ENCODE measurements around the gene AGPS.
"Not testable (repeated sequence)": the region's sequence is repeated elsewhere in the genome, so short reads cannot be mapped to it uniquely, and the experiment has no call there.

Gene AGPS

GRCh38 chr2:177362499-177362898, 30.1 kb upstream of the AGPS start (continued):
- TF ChIP-seq REST (tag by site-specific recombination; IDR thresholded peaks at IDR 0.05) = no peak
- TF ChIP-seq ZNF544 (tag by site-specific recombination; IDR thresholded peaks at IDR 0.05) = no peak
- no peak for TF ChIP-seq ZNF658 (tag by site-specific recombination; IDR thresholded peaks at IDR 0.05)
- TF ChIP-seq ZNF449 (tag by site-specific recombination; IDR thresholded peaks at IDR 0.05) = no peak
- TF ChIP-seq ZNF37A (tag by site-specific recombination; IDR thresholded peaks at IDR 0.05) = no peak

GRCh38 chr2:177363332-177363731, 29.2 kb upstream of the AGPS start:
- POLR2A ChIA-PET = no interaction called here
- TF ChIP-seq ZNF610 (tag by site-specific recombination; IDR thresholded peaks at IDR 0.05; ENCODE audit: borderline replicate concordance) (no peak), ZFHX2 (tag by site-specific recombination; conservative IDR thresholded peaks at IDR 0.05) (peak; percentile 48), ZNF785 (tag by site-specific recombination; IDR thresholded peaks at IDR 0.05) (no peak), ZSCAN30 (tag by site-specific recombination; IDR thresholded peaks at IDR 0.05) (no peak), EGR2 (tag by site-specific recombination; IDR thresholded peaks at IDR 0.05; ENCODE audit: low read depth) (0 out of 2 replicates have a peak, but pooled peaks have one; percentile 17)
- CTCF ChIA-PET = no interaction called here
- Histone ChIP-seq H3K36me3 (ENCODE audit: control insufficient read depth in 2 of 2, insufficient read depth in 1 of 2, low read length in 2 of 2) (no peaks in the 10 kb centered on the region), H3K4me3 (ENCODE audit: low read depth, low read length) (no peak overlapping the region), H3K9me3 (ENCODE audit: control insufficient read depth, insufficient read depth, low read depth, low read length) (no peaks in the 10 kb centered on the region), H3K4me1 (ENCODE audit: control insufficient read depth, insufficient read depth, low read length) (no peaks in the 10 kb centered on the region), H3K27ac (ENCODE audit: extremely low read depth, low read depth, low read length) (no peak overlapping the region)

GRCh38 chr2:177365764-177366163, 26.8 kb upstream of the AGPS start:
- H3K4me3 ChIP-seq (ENCODE audit: low read depth, low read length); H3K4me1 ChIP-seq (ENCODE audit: control insufficient read depth, insufficient read depth, low read length); H3K27ac ChIP-seq (ENCODE audit: extremely low read depth, low read depth, low read length); H3K9me3 ChIP-seq (ENCODE audit: control insufficient read depth, insufficient read depth, low read depth, low read length); H3K36me3 ChIP-seq (ENCODE audit: control insufficient read depth in 2 of 2, insufficient read depth in 1 of 2, low read length in 2 of 2); POLR2A ChIA-PET: not testable (repeated sequence)
- CTCF ChIA-PET = interaction anchor here (0.9 to 1.2 kb wide), 2 partner anchors 30 to 50 kb away, joined by 3 to 5 read pairs; no protein-coding TSS in a partner anchor

GRCh38 chr2:177368023-177368422, 24.6 kb upstream of the AGPS start:
- POLR2A ChIA-PET; H3K4me1 ChIP-seq (ENCODE audit: control insufficient read depth, insufficient read depth, low read length); H3K27ac ChIP-seq (ENCODE audit: extremely low read depth, low read depth, low read length); H3K9me3 ChIP-seq (ENCODE audit: control insufficient read depth, insufficient read depth, low read depth, low read length); H3K4me3 ChIP-seq (ENCODE audit: low read depth, low read length); CTCF ChIA-PET; H3K36me3 ChIP-seq (ENCODE audit: control insufficient read depth in 2 of 2, insufficient read depth in 1 of 2, low read length in 2 of 2): not testable (repeated sequence)
- TF ChIP-seq ZNF146 (tag by site-specific recombination; IDR thresholded peaks at IDR 0.05) (peak; percentile 88), ZNF580 (tag by site-specific recombination; IDR thresholded peaks at IDR 0.05) (peak; percentile 59; the same call in 1 of the 2 replicates), ZNF280D (tag by site-specific recombination; IDR thresholded peaks at IDR 0.05) (peak; percentile 54; the same call in 1 of the 2 replicates)

Measured in HEK293 (cell line).